Vagina (tissue), 2 donors: Measurements from ENCODE around the gene JPH3. TPM values are rescaled to one million over a fixed set of nuclear protein-coding genes. Genes with fewer than 3 reads are reported as not detected.

Experiments used
- DNase-seq, 2 donors: peaks; one replicate each; pipeline ENCODE4 v3.0.0-alpha.2; 2017; ENCODE audit errors: extremely low spot score in 2 of 2
- H3K27ac ChIP-seq: fragments of 200-600 bp; sonication (generic); one replicate; pipeline ENCODE4 v1.5.1; 2019
- H3K27me3 ChIP-seq: fragments of 200-600 bp; sonication (generic); one replicate; pipeline ENCODE4 v1.5.1; 2019
- H3K36me3 ChIP-seq, 2 donors: fragments of 200-600 bp; sonication (generic); one replicate each; pipeline ENCODE4 v1.5.1; 2017 to 2019
- H3K4me1 ChIP-seq: fragments of 200-600 bp; sonication (generic); one replicate; pipeline ENCODE4 v1.5.1; 2019
- H3K4me3 ChIP-seq, 2 donors: fragments of 200-600 bp; sonication (generic); 1 replicate in 1 of 2; 2 replicates in 1 of 2; pipeline ENCODE4 v1.5.1; 2016 to 2019
- H3K9me3 ChIP-seq: fragments of 200-600 bp; sonication (generic); one replicate; pipeline ENCODE4 v1.5.1; 2019
- POLR2A ChIP-seq, 2 donors: fragments of 450-650 bp; IDR thresholded peaks; one replicate each; pipeline ENCODE4 v1.6.1; 2017; ENCODE audit warnings: antibody characterized with exemption in 2 of 2, mild to moderate bottlenecking in 2 of 2, moderate library complexity in 2 of 2
- POLR2AphosphoS5 ChIP-seq, 2 donors: sonication (generic); formaldehyde crosslinking; IDR thresholded peaks; one replicate each; pipeline ENCODE4 v1.9.0; 2017; ENCODE audit warnings: antibody characterized with exemption in 2 of 2, mild to moderate bottlenecking in 2 of 2, low read depth in 1 of 2; ENCODE audit not compliant: insufficient read depth in 1 of 2
- intact Hi-C: fragments of 100-400 bp; cut with DNase I; formaldehyde crosslinking; loops from one replicate; pipeline ENCODE4 v1.15.1; 2023
- total RNA-seq: library from RNA; depleted of rRNA; stranded (reverse); fragments of >200 nt; gene quantifications from one replicate; pipeline ENCODE4 v1.2.3, GENCODE V29; 2016
- TF ChIP-seq, protein P1 (sequence below), 3 experiments: fragments of 450-650 bp in 2 of 3; fragments of 200-600 bp in 1 of 3; sonication (generic) in 1 of 3; IDR thresholded peaks; one replicate each; pipeline ENCODE4 v1.5.1; 2017 to 2019; ENCODE audit warnings: antibody characterized with exemption in 3 of 3, mild to moderate bottlenecking in 2 of 3, moderate library complexity in 2 of 3

JPH3 gene
- total RNA-seq, 1 donor from 2014 or later: 2.0 TPM

- Histone ChIP-seq H3K4me1 (peaks cover 29% of the 10 kb centered on the region), H3K27ac (peak overlapping the region; percentile 96), H3K27me3 (no peaks in the 10 kb centered on the region), H3K9me3 (no peaks in the 10 kb centered on the region), H3K4me3 (peak overlapping the region; percentile 12 to 25), H3K36me3 (no peaks in the 10 kb centered on the region)
- TF ChIP-seq, protein P1, sequence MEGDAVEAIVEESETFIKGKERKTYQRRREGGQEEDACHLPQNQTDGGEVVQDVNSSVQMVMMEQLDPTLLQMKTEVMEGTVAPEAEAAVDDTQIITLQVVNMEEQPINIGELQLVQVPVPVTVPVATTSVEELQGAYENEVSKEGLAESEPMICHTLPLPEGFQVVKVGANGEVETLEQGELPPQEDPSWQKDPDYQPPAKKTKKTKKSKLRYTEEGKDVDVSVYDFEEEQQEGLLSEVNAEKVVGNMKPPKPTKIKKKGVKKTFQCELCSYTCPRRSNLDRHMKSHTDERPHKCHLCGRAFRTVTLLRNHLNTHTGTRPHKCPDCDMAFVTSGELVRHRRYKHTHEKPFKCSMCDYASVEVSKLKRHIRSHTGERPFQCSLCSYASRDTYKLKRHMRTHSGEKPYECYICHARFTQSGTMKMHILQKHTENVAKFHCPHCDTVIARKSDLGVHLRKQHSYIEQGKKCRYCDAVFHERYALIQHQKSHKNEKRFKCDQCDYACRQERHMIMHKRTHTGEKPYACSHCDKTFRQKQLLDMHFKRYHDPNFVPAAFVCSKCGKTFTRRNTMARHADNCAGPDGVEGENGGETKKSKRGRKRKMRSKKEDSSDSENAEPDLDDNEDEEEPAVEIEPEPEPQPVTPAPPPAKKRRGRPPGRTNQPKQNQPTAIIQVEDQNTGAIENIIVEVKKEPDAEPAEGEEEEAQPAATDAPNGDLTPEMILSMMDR (IDR thresholded peaks at IDR 0.05): no peak
- peak; percentile 72 to 88 for TF ChIP-seq POLR2AphosphoS5 (IDR thresholded peaks at IDR 0.05; ENCODE audit: insufficient read depth in 1 of 2, low read depth in 1 of 2)
- no peak for DNase-seq
- intact Hi-C loops: loop anchor here (10.0 kb wide), 1 partner anchor 182 kb away; the partner anchor contains the start of gene KLHDC4
Observed at GRCh38 chr16:87582216-87582965, 19.9 kb upstream of the JPH3 start.

GRCh38 chr16:87582966-87583325 is 19.4 kb upstream of the JPH3 start:
- Histone ChIP-seq H3K36me3 (no peaks in the 10 kb centered on the region), H3K9me3 (no peaks in the 10 kb centered on the region), H3K4me3 (peak overlapping the region; percentile 12 to 25), H3K27me3 (no peaks in the 10 kb centered on the region), H3K27ac (peak overlapping the region; percentile 96), H3K4me1 (peaks cover 29% of the 10 kb centered on the region)
- DNase-seq: no peak
- TF ChIP-seq POLR2AphosphoS5 (IDR thresholded peaks at IDR 0.05; ENCODE audit: insufficient read depth in 1 of 2, low read depth in 1 of 2) (no peak), POLR2A (IDR thresholded peaks at IDR 0.05) (no peak)
- TF ChIP-seq, protein P1 (IDR thresholded peaks at IDR 0.05): no peak
- intact Hi-C loops: loop anchor here (10.0 kb wide), 1 partner anchor 182 kb away; the partner anchor contains the start of gene KLHDC4

- H3K4me1 ChIP-seq: peaks cover 30% of the 10 kb centered on the region
- peak overlapping the region; percentile 96 for H3K27ac ChIP-seq
- no peaks in the 10 kb centered on the region for H3K36me3 ChIP-seq
- intact Hi-C loops: loop anchor here (10.0 kb wide), 1 partner anchor 181 kb away; the partner anchor contains the start of gene KLHDC4
- no peak for TF ChIP-seq POLR2AphosphoS5 (IDR thresholded peaks at IDR 0.05; ENCODE audit: insufficient read depth in 1 of 2, low read depth in 1 of 2)
- no peak for TF ChIP-seq POLR2A (IDR thresholded peaks at IDR 0.05)
- TF ChIP-seq, protein P1 (IDR thresholded peaks at IDR 0.05): no peak
- no peaks in the 10 kb centered on the region for H3K9me3 ChIP-seq
- H3K4me3 ChIP-seq: no peak overlapping the region
- DNase-seq: no peak
- no peaks in the 10 kb centered on the region for H3K27me3 ChIP-seq
Observed at GRCh38 chr16:87583453-87584131, 18.7 kb upstream of the JPH3 start.

DNA sequence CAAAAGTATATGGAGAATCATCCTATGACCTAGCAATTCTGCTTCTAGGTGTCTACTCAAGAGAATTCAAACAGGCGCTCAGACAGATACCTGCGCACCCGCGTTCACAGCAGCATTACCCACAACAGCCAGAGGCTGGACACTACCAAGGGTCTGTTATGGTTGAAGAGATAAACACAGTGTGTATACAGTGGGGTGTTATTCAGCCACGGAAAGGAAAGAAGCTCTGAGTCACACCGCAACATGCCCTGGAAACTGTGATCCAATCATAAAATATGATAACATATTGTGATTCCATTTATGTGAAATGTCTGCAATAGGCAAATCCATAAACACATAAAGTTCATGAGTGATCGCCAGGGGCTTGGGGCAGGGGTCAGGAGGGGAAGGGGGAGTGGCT is 18.0 kb upstream of the JPH3 start:
- DNase-seq: no peak
- no peaks in the 10 kb centered on the region for H3K9me3 ChIP-seq
- no peaks in the 10 kb centered on the region for H3K27me3 ChIP-seq
- peaks cover 35% of the 10 kb centered on the region for H3K4me1 ChIP-seq
- H3K27ac ChIP-seq: peak overlapping the region; percentile 96
- H3K36me3 ChIP-seq: no peaks in the 10 kb centered on the region
- H3K4me3 ChIP-seq: no peak overlapping the region
- no peak for TF ChIP-seq POLR2A (IDR thresholded peaks at IDR 0.05)
- intact Hi-C loops: loop anchor here (10.0 kb wide), 1 partner anchor 181 kb away; the partner anchor contains the start of gene KLHDC4

DNA sequence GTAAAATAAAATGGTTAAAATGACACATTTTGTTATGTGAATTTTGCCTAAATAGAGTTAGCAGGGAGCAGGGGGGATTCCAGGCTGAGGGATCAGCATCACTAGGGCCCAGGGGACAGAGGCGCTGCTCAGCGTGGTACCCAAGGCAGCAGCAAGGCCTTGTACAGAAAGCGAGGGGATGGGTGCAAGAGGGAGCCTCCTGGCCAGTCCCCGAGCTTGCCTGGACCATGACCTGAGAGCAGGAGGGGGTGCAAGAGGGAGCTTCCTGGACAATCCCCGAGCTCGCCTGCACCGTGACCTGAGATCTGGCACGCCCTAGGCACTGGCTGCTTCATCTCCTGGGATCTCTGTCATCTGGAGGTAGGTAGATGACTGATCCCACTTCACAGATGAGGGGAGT is 17.3 kb upstream of the JPH3 start:
- Histone ChIP-seq H3K36me3 (no peaks in the 10 kb centered on the region), H3K4me3 (no peak overlapping the region), H3K27me3 (no peaks in the 10 kb centered on the region), H3K9me3 (no peaks in the 10 kb centered on the region), H3K4me1 (peaks cover 35% of the 10 kb centered on the region), H3K27ac (no peak overlapping the region)
- intact Hi-C loops: loop anchor here (10.0 kb wide), 1 partner anchor 180 kb away; the partner anchor contains the start of gene KLHDC4
- TF ChIP-seq, protein P1 (IDR thresholded peaks at IDR 0.05): no peak
- no peak for TF ChIP-seq POLR2A (IDR thresholded peaks at IDR 0.05)
- DNase-seq: no peak
